SU-DHL-6 (cell line): ENCODE measurements around the gene S100G.

Source experiments
- CTCF ChIP-seq: fragments of 200-600 bp; sonication (generic); IDR thresholded peaks from one replicate; pipeline ENCODE4 v1.5.1; 2017; ENCODE audit warnings: antibody characterized with exemption, mild to moderate bottlenecking, low read length, moderate library complexity; ENCODE audit not compliant: insufficient read depth, poor library complexity, severe bottlenecking
- EZH2phosphoT487 ChIP-seq: fragments of 200-600 bp; sonication (generic), shearing (Covaris generic); conservative IDR thresholded peaks from 2 replicates; pipeline ENCODE4 v1.6.1; 2018; ENCODE audit warnings: mild to moderate bottlenecking, antibody characterized with exemption, low read length, moderate library complexity, mixed read lengths

- TF ChIP-seq CTCF (no peak), EZH2phosphoT487 (no peak)
Measured at GRCh38 chrX:16619024-16619423, 30.9 kb upstream of the S100G start.
